Measurements from ENCODE around the gene GCG. TPM values are rescaled to one million over a fixed set of nuclear protein-coding genes. Genes with fewer than 3 reads are reported as not detected.

GCG gene
- total and polyA plus RNA-seq, 10 of the 15 experiments (the other 5 are each of a cell fraction or from before 2014, with no cell fraction given) = not detected

DNA sequence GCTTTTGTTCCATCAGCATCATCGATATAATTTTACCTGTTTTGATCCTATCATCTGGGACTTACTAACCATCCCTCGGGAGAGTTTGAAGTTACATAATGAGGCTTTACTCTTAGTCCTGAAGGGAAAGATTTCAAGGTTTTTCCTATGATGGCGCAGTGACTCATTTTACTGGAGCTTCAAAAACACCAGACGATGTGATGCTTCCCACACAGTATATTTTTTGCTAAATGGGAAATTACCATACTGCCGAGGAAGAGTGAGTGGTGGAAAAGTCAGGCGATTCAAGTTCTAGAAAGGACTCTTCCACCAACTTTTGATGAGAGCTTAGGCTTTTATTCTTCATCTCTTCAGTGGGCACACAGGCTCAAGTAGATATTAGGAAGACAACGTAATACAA is 44.6 kb upstream of the GCG start:
- H3K79me2 ChIP-seq (ENCODE audit: control insufficient read depth, insufficient read depth, low read length) = no peaks in the 10 kb centered on the region
- no peaks in the 10 kb centered on the region for H3K9me3 ChIP-seq (replicated peaks; ENCODE audit: control insufficient read depth, insufficient read depth, low read length)
- no TSS peak for BruUV-seq (replicated peaks)
- CTCF ChIA-PET = interaction anchor here (0.6 to 2.7 kb wide), 2 partner anchors 24 to 43 kb away, joined by 3 to 12 read pairs; no protein-coding TSS in a partner anchor
- intact Hi-C loops (cut with micrococcal nuclease; ENCODE audit: unreplicated experiment) (no loop called here), in situ Hi-C loops (cut with MboI) (no loop called here)
- SMC1A ChIA-PET (ENCODE audit: uncharacterized antibody, unreplicated experiment) = interaction anchor here (0.6 kb wide), 1 partner anchor 23 kb away, joined by 3 read pairs; no protein-coding TSS in a partner anchor
- no peaks in the 10 kb centered on the region for H4K20me1 ChIP-seq (ENCODE audit: control insufficient read depth, insufficient read depth)
- no peaks in the 10 kb centered on the region for H3K36me3 ChIP-seq (ENCODE audit: control insufficient read depth in 2 of 2, insufficient read depth in 2 of 2, low read length in 1 of 2)
- no peak overlapping the region for H3K9ac ChIP-seq (ENCODE audit: control insufficient read depth, insufficient read depth, low read length)
- 39% methylated on average over 7 of the region's 7 CpGs for WGBS (ENCODE audit: insufficient coverage, insufficient replicate concordance, low lambda C conversion rate, missing lambda C conversion rate)
- TF ChIP-seq, protein P1, sequence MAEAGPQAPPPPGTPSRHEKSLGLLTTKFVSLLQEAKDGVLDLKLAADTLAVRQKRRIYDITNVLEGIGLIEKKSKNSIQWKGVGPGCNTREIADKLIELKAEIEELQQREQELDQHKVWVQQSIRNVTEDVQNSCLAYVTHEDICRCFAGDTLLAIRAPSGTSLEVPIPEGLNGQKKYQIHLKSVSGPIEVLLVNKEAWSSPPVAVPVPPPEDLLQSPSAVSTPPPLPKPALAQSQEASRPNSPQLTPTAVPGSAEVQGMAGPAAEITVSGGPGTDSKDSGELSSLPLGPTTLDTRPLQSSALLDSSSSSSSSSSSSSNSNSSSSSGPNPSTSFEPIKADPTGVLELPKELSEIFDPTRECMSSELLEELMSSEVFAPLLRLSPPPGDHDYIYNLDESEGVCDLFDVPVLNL (IDR thresholded peaks at IDR 0.05; ENCODE audit: low read depth, low read length) = no peak
- TF ChIP-seq LARP7 (IDR thresholded peaks at IDR 0.05) (no peak), IRF3 (IDR thresholded peaks at IDR 0.05) (no peak), GABPA (IDR thresholded peaks at IDR 0.05; ENCODE audit: low read depth) (no peak), FOS (IDR thresholded peaks at IDR 0.05; ENCODE audit: borderline replicate concordance, extremely low read depth, insufficient read length) (no peak), USF2 (IDR thresholded peaks at IDR 0.05; ENCODE audit: borderline replicate concordance, low read depth, low read length) (no peak), ZSCAN29 (IDR thresholded peaks at IDR 0.05) (no peak), RBBP5 (conservative IDR thresholded peaks at IDR 0.05) (no peak), SP1 (IDR thresholded peaks at IDR 0.05; ENCODE audit: low read depth, low read length) (no peak), EZH2 (IDR thresholded peaks at IDR 0.05; ENCODE audit: borderline replicate concordance, control insufficient read depth, low read depth, low read length) (no peak)
- TF ChIP-seq, protein P2, sequence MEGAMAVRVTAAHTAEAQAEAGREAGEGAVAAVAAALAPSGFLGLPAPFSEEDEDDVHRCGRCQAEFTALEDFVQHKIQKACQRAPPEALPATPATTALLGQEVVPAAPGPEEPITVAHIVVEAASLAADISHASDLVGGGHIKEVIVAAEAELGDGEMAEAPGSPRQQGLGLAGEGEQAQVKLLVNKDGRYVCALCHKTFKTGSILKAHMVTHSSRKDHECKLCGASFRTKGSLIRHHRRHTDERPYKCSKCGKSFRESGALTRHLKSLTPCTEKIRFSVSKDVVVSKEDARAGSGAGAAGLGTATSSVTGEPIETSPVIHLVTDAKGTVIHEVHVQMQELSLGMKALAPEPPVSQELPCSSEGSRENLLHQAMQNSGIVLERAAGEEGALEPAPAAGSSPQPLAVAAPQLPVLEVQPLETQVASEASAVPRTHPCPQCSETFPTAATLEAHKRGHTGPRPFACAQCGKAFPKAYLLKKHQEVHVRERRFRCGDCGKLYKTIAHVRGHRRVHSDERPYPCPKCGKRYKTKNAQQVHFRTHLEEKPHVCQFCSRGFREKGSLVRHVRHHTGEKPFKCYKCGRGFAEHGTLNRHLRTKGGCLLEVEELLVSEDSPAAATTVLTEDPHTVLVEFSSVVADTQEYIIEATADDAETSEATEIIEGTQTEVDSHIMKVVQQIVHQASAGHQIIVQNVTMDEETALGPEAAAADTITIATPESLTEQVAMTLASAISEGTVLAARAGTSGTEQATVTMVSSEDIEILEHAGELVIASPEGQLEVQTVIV (IDR thresholded peaks at IDR 0.05; ENCODE audit: borderline replicate concordance, partially characterized antibody) = no peak
- TF ChIP-seq, protein P3, sequence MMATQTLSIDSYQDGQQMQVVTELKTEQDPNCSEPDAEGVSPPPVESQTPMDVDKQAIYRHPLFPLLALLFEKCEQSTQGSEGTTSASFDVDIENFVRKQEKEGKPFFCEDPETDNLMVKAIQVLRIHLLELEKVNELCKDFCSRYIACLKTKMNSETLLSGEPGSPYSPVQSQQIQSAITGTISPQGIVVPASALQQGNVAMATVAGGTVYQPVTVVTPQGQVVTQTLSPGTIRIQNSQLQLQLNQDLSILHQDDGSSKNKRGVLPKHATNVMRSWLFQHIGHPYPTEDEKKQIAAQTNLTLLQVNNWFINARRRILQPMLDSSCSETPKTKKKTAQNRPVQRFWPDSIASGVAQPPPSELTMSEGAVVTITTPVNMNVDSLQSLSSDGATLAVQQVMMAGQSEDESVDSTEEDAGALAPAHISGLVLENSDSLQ (IDR thresholded peaks at IDR 0.05) = no peak
- no peak overlapping the region for H2AFZ ChIP-seq (ENCODE audit: control insufficient read depth, low read depth, low read length)
- H3K4me3 ChIP-seq = no peak overlapping the region
- no peak overlapping the region for H3K4me2 ChIP-seq (ENCODE audit: control insufficient read depth, insufficient read depth)
- H3K4me1 ChIP-seq (ENCODE audit: control insufficient read depth, insufficient read depth, low read length) = no peaks in the 10 kb centered on the region
- no peaks in the 10 kb centered on the region; a peak in 2 of 4 replicates for H3K27me3 ChIP-seq (replicated peaks in 1 of 2; ENCODE audit: control insufficient read depth in 2 of 2, insufficient read depth in 2 of 2, low read length in 1 of 2)
- FAIRE-seq = no peak
- DNase-seq (ENCODE audit: low read depth, low spot score) = no peak
- RAD21 ChIA-PET (ENCODE audit: unreplicated experiment) = no interaction called here
- POLR2A ChIA-PET = no interaction called here
- no peak overlapping the region for H3K27ac ChIP-seq (ENCODE audit: control insufficient read depth, insufficient read depth)
- ATAC-seq = no peak

Measured in GM12878 (cell line).